ENCODE measurements around the gene GPR171.

Gene GPR171

DNA sequence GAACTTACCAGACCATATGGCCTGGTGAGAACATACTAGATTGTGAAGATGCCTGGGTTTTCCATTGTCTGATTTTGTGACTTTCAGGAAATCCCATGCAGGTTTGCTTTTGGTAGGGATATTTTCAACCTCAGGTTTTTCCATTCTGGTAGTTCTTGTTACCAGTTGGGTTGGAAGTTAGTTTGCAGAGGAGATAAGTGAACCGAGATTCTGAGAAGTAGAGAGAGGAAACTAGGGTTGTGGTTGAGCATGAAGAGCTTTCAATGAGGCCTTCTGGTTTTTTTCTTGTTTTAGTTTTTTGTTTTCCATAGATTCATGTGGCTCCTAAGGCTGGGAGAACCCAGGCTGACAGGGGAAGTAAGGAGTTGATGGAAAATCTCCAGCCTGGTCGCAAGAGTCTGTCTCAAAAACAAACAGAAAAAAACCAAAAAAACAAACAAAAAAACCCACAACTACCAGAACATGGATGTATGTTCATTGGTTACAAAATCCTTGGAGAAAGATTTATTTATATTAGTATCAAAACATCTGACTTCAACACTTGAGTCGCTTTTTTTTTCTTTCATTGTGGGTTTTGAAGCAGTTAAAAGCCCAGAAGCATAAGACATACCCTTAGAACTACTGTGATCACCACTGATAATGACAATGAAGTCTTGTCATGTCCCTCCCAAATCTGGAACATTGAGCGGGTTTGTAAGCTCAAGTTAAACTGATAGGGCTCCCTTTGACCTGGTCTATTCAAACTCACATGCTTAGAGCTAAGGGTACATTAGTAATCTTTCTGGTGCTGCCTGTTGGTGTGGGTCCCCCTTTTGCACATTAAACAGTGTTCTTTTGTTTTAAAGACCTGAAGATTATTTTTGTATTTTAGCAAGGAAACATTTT is 3.2 kb downstream of the GPR171 start:
- ATAC-seq, result no peak
- Mint-ChIP-seq H3K36me3 (no peaks in the 10 kb centered on the region), H3K4me3 (no peak overlapping the region), H3K27ac (peak overlapping the region; percentile 4), H3K9me3 (no peaks in the 10 kb centered on the region), H3K4me1 (peaks cover 8% of the 10 kb centered on the region), H3K27me3 (no peaks in the 10 kb centered on the region)

- no peaks in the 10 kb centered on the region for H3K9me3 Mint-ChIP-seq
- H3K4me1 Mint-ChIP-seq, result peaks cover 8% of the 10 kb centered on the region
- no peaks in the 10 kb centered on the region for H3K36me3 Mint-ChIP-seq
- no peaks in the 10 kb centered on the region for H3K27me3 Mint-ChIP-seq
- no peak overlapping the region for H3K4me3 Mint-ChIP-seq
- no peak overlapping the region for H3K27ac Mint-ChIP-seq
- no peak for ATAC-seq
These were observed 4.2 kb downstream of the GPR171 start for GRCh38 chr3:151198849-151199248.

DNA sequence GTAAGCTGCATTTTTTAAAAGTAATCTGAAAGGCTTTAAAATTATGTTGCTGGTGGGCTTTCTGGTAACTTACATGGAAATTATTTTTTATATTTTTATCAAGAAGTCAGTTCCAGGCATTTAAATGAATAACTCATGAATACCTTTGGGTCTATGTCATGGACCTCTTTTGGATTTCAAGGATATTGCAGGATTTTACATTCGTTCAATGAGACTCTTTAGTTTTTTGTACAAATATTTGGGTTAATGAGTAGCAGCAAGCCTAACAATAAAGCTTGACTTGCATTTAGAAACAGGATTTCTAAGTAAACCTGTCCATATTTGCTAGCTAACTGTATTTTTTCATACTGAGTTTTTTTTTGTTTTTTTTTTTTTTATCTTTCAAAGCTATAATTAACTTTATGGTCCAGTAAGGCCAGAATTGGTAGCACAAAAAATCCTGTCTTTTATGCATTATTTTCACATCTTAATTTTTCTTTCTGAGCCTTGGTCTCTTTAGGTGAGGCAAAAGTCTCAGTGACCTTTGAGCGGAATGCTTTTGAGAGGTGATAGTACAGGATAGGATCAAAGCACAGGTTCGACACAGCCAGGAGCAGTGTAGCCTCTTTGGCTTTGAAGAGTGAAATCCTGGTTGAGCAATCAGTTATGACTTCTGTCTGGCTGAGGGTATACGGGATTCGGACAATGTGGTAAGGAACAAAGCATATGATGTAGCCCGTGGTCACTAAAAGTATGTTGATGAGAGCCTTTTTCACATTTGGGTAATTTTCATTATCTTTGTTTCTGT is 4.8 kb downstream of the GPR171 start:
- H3K27ac Mint-ChIP-seq, result no peak overlapping the region
- no peak for ATAC-seq
- no peaks in the 10 kb centered on the region for H3K9me3 Mint-ChIP-seq
- H3K4me3 Mint-ChIP-seq, result no peak overlapping the region
- H3K27me3 Mint-ChIP-seq, result no peaks in the 10 kb centered on the region
- H3K36me3 Mint-ChIP-seq, result no peaks in the 10 kb centered on the region
- peaks cover 8% of the 10 kb centered on the region for H3K4me1 Mint-ChIP-seq

GRCh38 chr3:151197228-151197627 is 5.8 kb downstream of the GPR171 start:
- Mint-ChIP-seq H3K27ac (no peak overlapping the region), H3K27me3 (no peaks in the 10 kb centered on the region)

GRCh38 chr3:151196434-151196833 is 6.6 kb downstream of the GPR171 start:
- Mint-ChIP-seq H3K4me1 (peaks cover 8% of the 10 kb centered on the region), H3K9me3 (no peaks in the 10 kb centered on the region), H3K27ac (no peak overlapping the region), H3K36me3 (no peaks in the 10 kb centered on the region), H3K4me3 (no peak overlapping the region), H3K27me3 (no peaks in the 10 kb centered on the region)
- no peak for ATAC-seq

More at GRCh38 chr3:151197228-151197627, 5.8 kb downstream of the GPR171 start:
- H3K9me3 Mint-ChIP-seq, result no peaks in the 10 kb centered on the region
- H3K4me3 Mint-ChIP-seq, result no peak overlapping the region
- H3K36me3 Mint-ChIP-seq, result no peaks in the 10 kb centered on the region
- peaks cover 8% of the 10 kb centered on the region for H3K4me1 Mint-ChIP-seq
- ATAC-seq, result no peak

DNA sequence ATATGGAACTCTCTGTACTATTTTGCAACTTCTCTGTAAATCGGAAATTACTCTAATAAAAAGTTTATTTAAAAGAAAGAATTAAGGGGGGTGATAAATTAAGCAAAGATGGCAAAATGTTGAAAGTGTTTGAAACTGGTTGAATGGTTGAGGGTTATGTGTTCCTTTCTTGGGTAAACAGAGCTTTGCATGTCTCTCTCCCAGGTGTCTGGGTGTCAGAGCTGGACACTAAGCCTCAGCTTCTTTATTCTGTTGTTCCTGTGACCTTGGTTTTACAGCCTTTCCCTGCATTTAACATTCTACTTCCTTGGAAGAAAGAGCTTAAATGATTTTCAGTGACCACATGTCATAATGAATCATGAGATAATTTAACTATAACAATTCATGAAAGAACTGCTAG is 7.2 kb downstream of the GPR171 start:
- Mint-ChIP-seq H3K9me3 (no peaks in the 10 kb centered on the region), H3K27ac (no peak overlapping the region), H3K4me1 (peaks cover 8% of the 10 kb centered on the region), H3K36me3 (no peaks in the 10 kb centered on the region), H3K4me3 (no peak overlapping the region), H3K27me3 (no peaks in the 10 kb centered on the region)
- ATAC-seq, result no peak

DNA sequence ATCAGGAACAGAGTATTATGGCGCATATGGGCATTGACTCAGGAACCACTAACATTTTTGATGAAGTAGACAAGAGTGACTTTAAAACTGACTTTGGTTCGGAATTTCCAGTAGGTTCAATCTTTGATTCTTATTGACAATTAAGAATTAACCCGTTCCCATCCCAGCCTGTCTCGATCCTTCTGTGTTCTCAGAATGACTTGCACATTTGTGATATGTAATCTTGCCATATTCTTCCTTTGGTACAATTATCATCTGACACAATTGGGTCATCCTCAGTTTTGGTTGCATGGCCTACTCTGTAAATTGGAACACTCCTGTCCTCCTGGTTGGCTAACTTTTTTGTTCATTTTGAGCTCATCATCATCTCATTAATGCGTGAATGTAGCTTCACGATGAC is 10.5 kb downstream of the GPR171 start:
- no peak overlapping the region for H3K27ac Mint-ChIP-seq
- H3K27me3 Mint-ChIP-seq, result no peaks in the 10 kb centered on the region
- H3K4me3 Mint-ChIP-seq, result no peak overlapping the region
- no peaks in the 10 kb centered on the region for H3K9me3 Mint-ChIP-seq
- ATAC-seq, result no peak
- no peaks in the 10 kb centered on the region for H3K36me3 Mint-ChIP-seq
- no peaks in the 10 kb centered on the region for H3K4me1 Mint-ChIP-seq

- no peaks in the 10 kb centered on the region for H3K9me3 Mint-ChIP-seq
- ATAC-seq, result no peak
- no peaks in the 10 kb centered on the region for H3K36me3 Mint-ChIP-seq
- no peaks in the 10 kb centered on the region for H3K27me3 Mint-ChIP-seq
- no peaks in the 10 kb centered on the region for H3K4me1 Mint-ChIP-seq
- H3K27ac Mint-ChIP-seq, result no peak overlapping the region
- H3K4me3 Mint-ChIP-seq, result no peak overlapping the region
These were observed 11.9 kb downstream of the GPR171 start for GRCh38 chr3:151191095-151191494.

DNA sequence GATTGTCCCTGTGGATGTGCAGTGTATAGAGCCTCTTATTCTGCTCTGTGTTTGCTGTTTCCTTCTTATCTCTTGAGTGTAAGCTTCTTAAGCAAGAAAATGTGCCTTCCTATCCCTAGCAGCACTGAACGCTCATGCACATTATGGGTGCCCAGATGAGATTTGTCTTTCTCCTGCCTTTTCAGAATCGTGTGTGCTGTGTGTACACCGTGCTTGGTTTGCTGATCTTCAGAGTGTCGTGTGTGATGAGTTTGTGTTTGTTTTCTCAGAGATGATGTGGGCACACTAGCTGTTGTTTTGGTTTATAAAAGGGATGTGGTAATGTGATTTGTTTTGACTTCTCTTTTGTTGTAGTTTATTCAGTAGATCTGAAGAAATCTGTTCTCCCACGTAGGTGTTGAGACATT is 19.7 kb downstream of the GPR171 start:
- no peak overlapping the region for H3K4me3 Mint-ChIP-seq
- no peaks in the 10 kb centered on the region for H3K27me3 Mint-ChIP-seq
- no peaks in the 10 kb centered on the region for H3K36me3 Mint-ChIP-seq
- ATAC-seq, result no peak
- no peaks in the 10 kb centered on the region for H3K9me3 Mint-ChIP-seq
- no peak overlapping the region for H3K27ac Mint-ChIP-seq
- no peaks in the 10 kb centered on the region for H3K4me1 Mint-ChIP-seq

DNA sequence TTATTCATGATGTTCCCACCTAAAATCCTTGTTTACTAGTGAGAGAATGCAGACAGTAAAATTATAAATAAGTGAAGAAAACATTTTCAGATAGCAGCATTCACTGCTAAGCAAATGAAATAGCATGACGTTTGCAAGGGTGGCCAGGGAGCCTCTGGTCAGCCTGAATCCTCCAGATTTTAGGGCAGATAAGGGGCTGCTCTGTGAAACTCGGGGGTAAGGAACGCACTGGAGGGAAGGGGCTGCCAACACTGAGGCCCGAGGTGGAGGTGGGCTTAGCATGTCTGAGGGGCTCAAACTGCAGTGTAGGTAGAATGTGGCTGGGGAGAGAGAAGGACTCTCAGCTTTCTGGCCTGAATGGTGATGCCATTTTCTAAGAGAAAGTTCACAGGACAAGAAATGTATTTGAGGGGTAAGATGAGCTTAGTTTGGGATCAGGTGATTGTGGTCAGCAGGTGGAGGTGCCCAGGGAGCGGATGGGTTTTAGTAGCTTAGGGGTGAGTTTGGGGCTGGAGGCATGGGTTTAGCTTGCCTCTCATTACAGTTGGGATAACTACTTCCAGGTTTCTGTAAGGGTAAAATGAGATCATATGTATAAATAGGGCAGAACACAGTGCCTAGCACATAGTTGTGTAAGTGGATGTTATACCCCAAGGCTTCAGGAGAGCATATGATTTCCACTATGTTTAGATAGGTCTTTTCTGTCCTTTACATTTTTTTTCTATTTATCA is 20.5 kb downstream of the GPR171 start:
- H3K4me3 Mint-ChIP-seq, result no peak overlapping the region
- no peak overlapping the region for H3K27ac Mint-ChIP-seq
- H3K27me3 Mint-ChIP-seq, result no peaks in the 10 kb centered on the region

GRCh38 chr3:151178208-151178845 is 24.7 kb downstream of the GPR171 start:
- Mint-ChIP-seq H3K27ac (no peak overlapping the region), H3K27me3 (no peaks in the 10 kb centered on the region), H3K36me3 (no peaks in the 10 kb centered on the region), H3K4me1 (no peaks in the 10 kb centered on the region), H3K4me3 (no peak overlapping the region), H3K9me3 (no peaks in the 10 kb centered on the region)
- ATAC-seq, result no peak

More for the DNA sequence above, 20.5 kb downstream of the GPR171 start:
- no peak for ATAC-seq
- Mint-ChIP-seq H3K4me1 (no peaks in the 10 kb centered on the region), H3K36me3 (no peaks in the 10 kb centered on the region), H3K9me3 (no peaks in the 10 kb centered on the region)

DNA sequence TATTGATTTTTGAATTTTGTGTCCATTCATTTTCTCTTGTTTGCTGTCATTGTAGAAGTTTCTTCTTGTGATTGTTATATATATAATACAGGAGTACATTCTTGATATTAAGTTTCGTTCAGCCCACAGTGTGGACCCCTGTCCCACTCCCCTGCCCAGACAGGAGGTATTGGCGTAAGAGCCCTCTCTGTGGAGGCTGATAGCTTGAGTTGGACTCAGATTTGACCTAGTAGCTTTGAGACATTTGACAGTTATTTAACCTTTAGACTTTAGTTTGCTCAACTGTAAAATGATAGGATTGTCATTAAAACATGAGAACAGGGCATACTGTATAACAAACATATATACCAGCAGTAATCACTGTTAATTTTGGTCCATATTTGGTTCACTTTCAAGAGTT is 27.1 kb downstream of the GPR171 start:
- Mint-ChIP-seq H3K4me1 (peaks cover 15% of the 10 kb centered on the region), H3K4me3 (no peak overlapping the region), H3K36me3 (no peaks in the 10 kb centered on the region), H3K9me3 (no peaks in the 10 kb centered on the region), H3K27me3 (no peaks in the 10 kb centered on the region), H3K27ac (no peak overlapping the region)
- ATAC-seq, result no peak

DNA sequence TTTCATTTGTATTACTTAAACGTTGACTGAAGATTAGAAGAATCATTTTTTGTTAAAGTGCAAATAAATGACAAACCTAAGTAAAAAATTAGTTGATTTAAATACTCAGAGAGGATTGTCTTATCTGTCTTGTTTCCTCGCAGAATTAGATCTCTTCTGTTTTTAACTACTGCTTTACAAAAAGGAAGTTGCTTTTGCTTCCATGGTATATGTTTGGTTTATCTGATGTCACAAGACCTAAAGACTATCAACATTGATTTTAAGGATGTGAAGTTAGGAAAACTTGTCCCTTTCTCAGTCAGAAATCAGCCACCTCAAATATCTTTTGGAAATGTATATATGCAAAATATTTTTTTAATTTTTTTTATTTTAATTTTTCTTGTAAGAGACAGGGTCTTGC is 28.7 kb downstream of the GPR171 start:
- Mint-ChIP-seq H3K36me3 (no peaks in the 10 kb centered on the region), H3K9me3 (no peaks in the 10 kb centered on the region), H3K4me1 (peaks cover 31% of the 10 kb centered on the region), H3K4me3 (no peak overlapping the region), H3K27me3 (no peaks in the 10 kb centered on the region), H3K27ac (no peak overlapping the region)
- ATAC-seq, result no peak

DNA sequence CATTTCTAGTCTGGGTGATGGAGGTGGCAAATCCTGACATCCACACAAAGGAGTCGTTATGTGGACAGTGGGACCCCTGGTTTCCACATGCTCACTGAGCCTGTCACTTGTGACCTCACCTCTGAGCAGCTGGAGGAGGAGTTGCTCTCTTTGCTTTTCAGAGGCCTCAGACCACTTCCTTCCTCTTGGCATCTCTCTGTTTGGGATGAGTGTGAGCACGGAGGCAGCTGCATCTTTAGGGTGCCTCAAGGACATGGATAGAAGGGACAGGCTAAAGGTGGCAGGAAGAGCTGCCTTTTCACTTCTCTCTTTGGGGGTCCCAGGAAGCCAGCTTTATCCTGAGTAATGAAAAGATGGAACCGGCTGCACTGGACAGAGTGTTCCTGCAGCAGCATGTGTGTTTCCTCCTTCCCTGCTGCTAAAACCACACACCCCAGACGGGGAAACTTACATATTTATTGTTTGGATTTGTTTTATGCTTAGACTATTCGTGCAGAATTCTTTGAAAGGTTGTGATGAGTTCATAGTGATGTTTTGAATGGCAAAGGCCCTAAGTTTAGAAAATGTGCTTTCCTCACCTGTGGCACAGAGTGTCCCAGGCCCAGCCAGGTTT is 31.8 kb downstream of the GPR171 start:
- ATAC-seq, result peak; percentile 69
- Mint-ChIP-seq H3K4me1 (peaks cover 40% of the 10 kb centered on the region), H3K36me3 (no peaks in the 10 kb centered on the region)

More for the DNA sequence above, 31.8 kb downstream of the GPR171 start:
- peak overlapping the region; percentile 82 for H3K27ac Mint-ChIP-seq
- H3K9me3 Mint-ChIP-seq, result no peaks in the 10 kb centered on the region
- peak overlapping the region; percentile 9 for H3K4me3 Mint-ChIP-seq
- no peaks in the 10 kb centered on the region for H3K27me3 Mint-ChIP-seq
